LNCAP (cell line): ENCODE measurements around the gene HGFAC.

ENCODE experiments used
- TF ChIP-seq, protein P1 (sequence below): fragments of 450-650 bp; IDR thresholded peaks from 2 replicates; pipeline ENCODE4 v1.5.1; 2017; ENCODE audit warnings: mild to moderate bottlenecking

The HGFAC gene

DNA sequence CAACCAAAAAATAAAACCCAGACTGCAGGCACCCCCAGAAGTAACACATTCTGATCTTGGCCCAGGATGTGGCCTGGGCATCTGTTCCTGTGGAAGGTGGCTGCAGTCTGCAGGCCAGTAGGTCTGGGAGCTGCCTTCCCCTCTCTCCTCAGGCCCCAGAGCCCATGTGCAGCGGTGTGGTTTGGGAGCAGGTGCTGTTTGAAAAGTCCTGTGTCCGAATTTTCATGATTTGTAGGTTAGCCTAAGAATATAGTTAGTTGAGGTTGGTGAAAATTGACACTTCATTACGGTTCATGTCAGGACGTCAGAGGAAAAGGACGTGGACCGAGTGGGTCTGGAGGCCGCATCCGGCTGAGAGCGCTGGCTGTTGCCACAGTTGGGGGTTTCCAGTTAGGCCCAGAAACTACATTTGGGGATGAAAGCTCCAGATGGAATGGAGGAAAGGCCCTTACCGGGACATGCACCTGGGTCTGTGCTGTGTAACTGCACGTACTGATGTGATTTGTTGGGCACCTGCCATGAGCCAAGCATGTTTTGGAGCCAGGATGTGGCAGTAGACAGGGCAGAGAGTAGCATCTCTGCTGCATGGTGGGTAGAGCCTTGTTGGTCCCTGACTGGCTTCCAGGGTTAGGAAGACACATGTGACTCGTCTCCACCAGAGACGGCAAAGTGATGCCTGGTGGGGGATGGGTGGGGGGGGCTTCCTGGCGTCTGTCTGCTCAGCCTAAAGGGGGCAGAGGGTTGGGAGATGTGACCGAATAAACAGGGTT is 21.7 kb upstream of the HGFAC start:
- TF ChIP-seq, protein P1, sequence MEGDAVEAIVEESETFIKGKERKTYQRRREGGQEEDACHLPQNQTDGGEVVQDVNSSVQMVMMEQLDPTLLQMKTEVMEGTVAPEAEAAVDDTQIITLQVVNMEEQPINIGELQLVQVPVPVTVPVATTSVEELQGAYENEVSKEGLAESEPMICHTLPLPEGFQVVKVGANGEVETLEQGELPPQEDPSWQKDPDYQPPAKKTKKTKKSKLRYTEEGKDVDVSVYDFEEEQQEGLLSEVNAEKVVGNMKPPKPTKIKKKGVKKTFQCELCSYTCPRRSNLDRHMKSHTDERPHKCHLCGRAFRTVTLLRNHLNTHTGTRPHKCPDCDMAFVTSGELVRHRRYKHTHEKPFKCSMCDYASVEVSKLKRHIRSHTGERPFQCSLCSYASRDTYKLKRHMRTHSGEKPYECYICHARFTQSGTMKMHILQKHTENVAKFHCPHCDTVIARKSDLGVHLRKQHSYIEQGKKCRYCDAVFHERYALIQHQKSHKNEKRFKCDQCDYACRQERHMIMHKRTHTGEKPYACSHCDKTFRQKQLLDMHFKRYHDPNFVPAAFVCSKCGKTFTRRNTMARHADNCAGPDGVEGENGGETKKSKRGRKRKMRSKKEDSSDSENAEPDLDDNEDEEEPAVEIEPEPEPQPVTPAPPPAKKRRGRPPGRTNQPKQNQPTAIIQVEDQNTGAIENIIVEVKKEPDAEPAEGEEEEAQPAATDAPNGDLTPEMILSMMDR: no peak

DNA sequence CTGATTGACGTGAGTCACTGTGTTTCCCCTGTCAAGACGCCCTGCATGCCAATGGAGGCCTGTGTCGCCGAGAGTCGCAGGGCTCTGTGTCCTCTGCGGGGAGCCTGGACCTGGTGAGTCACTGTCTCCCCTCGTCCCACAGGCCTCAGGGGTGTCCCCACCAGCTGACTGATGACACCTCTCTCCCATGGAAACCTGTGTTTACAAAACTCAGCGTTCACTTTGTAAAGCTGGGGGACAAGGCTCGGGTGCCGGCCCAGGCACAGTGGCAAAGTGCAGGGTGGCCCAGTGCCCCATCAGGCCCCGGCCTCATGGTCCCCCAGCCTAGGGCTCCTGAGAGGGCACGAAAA is 21.2 kb upstream of the HGFAC start:
- TF ChIP-seq, protein P1: no peak

DNA sequence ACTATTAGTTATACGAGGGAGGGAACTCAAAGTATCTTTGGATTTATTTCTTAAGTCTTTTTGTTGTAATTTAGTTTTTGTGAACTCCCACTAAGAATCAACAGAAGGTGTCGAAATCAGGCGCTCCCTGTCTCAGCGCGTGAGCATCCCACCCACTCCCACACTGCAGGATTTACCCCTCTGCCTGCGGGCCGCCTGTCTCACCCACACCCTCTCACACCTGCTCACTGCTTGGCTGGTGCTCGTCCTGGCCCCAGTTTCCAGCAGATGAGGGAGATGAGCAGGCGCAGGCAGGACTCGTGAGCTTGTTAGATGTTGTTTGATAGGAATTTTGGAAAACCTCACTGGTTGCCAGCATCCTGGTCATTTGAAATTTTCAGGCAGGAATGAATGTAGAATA is 20.8 kb upstream of the HGFAC start:
- TF ChIP-seq, protein P1: no peak

DNA sequence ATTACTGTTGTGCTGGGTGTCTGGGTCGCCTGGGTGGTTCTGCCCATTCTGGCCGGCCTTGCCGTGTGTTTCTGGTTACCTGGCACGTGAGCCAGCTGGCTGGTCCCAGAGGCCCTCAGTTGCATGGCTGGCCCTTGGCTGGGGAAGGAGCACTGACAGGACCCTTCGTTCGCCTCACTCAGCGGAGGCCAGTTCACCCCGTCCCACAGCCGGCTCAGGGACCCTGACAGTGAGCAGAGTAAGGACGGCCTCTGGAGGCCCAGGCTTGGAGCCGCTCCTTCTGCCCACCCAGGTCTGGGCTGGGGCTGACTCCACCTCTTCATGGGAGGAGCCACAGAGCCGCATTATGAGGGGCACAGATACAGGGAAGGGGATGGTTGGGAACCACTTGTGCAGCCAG is 20.3 kb upstream of the HGFAC start:
- TF ChIP-seq, protein P1: no peak

DNA sequence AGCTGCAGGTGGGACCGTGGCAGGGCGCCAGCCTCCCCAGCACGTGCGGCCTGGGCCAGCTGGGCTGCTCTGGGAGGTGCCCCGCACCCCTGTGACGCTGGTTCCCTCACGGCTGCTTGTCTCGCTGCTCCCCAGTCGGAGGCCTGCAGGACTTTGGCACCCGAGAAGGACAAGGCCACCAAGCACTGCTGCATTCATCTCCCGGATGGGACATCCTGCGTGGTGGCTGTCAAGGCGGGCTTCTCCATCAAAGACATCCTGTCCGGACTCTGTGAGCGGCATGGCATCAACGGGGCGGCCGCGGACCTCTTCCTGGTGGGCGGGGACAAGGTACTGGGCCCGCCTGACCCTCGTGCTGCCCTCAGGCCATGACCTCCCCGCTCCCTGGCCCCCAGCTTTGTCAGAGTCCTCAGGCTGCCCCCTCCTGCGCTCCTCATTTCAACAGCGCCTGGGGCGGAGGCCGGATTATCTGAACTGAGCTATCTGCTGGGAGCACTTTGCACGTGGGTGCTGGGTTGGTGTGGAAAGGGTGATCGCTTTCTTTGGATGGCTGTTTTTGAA is 19.4 kb upstream of the HGFAC start:
- TF ChIP-seq, protein P1: no peak

DNA sequence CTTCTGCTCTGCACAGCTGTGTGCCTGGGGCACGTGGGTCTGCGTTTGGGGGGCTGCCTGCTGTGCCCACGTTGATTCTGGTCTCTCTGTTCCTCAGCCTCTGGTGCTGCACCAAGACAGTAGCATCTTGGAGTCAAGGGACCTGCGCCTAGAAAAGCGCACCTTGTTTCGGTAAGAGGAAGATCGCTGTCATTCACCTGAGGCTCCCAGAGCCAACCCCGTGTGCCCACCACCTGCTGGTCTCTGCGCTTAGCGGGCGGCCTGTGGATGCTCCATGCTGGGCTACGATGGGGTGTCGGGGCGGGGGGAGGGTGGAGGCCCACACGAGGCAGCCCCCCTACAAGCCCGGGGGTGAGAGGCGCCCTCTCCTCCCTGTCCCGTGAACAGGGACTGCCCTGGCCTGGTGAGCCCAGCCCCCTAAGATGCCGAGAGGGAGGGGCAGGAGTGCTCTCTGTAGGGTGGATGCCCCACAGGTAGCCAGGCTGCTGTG is 18.9 kb upstream of the HGFAC start:
- TF ChIP-seq, protein P1: no peak

DNA sequence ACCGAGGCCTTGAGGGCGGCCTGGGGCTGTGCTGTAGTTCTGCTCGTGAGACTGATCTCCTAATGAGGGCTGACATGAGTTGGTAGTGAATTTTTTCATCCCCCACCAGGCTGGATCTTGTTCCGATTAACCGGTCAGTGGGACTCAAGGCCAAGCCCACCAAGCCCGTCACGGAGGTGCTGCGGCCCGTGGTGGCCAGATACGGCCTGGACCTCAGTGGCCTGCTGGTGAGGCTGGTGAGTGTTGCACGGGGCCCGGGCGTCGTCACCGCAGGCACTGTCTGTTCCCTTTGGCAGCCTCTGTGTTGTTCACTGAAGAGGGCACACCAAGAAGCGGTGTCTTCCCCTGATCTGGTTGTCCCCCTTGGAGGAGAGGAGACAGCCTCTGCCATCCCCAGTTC is 18.4 kb upstream of the HGFAC start:
- TF ChIP-seq, protein P1: no peak
